Measurements from ENCODE around the gene TEAD3. TPM values are rescaled to one million over a fixed set of nuclear protein-coding genes. Genes with fewer than 3 reads are reported as not detected.

The TEAD3 gene
- total RNA-seq, 4 donors from 2014 or later, result 13.7 to 33.5 (median 29.3) TPM

- DNase-seq, result no peak
Measured at GRCh38 chr6:35445691-35446090, 51.2 kb downstream of the TEAD3 start.

GRCh38 chr6:35443341-35444030, 53.4 kb downstream of the TEAD3 start:
- H3K4me3 ChIP-seq, result no peak overlapping the region
- intact Hi-C loops (cut with DNase I), result no loop called here
- DNase-seq, result no peak
- H3K9me3 ChIP-seq, result no peaks in the 10 kb centered on the region
- H3K4me1 ChIP-seq, result peaks cover 0 to 13% (median 0%) of the 10 kb centered on the region in 3 donors
- no peaks in the 10 kb centered on the region for H3K36me3 ChIP-seq
- no peak overlapping the region for H3K27ac ChIP-seq
- H3K27me3 ChIP-seq, result no peaks in the 10 kb centered on the region
- TF ChIP-seq CTCF (IDR thresholded peaks at IDR 0.05) (no peak), POLR2A (IDR thresholded peaks at IDR 0.05) (no peak)
- WGBS, 2 donors, result 37 to 75% methylated on average over 1 to 2 of the region's 9 CpGs

More at GRCh38 chr6:35445691-35446090, 51.2 kb downstream of the TEAD3 start:
- intact Hi-C loops (cut with DNase I), result no loop called here
- H3K36me3 ChIP-seq, result no peaks in the 10 kb centered on the region
- WGBS, 2 donors, result 66 to 86% methylated on average over 2 to 4 of the region's 7 CpGs
- TF ChIP-seq CTCF (IDR thresholded peaks at IDR 0.05) (no peak), POLR2A (IDR thresholded peaks at IDR 0.05) (no peak)
- no peak overlapping the region for H3K4me3 ChIP-seq
- peaks cover 0 to 20% (median 0%) of the 10 kb centered on the region in 3 donors for H3K4me1 ChIP-seq
- H3K27ac ChIP-seq, result no peak overlapping the region
- no peaks in the 10 kb centered on the region for H3K9me3 ChIP-seq
- no peaks in the 10 kb centered on the region for H3K27me3 ChIP-seq

GRCh38 chr6:35442693-35443092, 54.2 kb downstream of the TEAD3 start:
- Histone ChIP-seq H3K4me3 (no peak overlapping the region), H3K4me1 (peaks cover 0 to 13% (median 0%) of the 10 kb centered on the region in 3 donors), H3K27me3 (no peaks in the 10 kb centered on the region), H3K27ac (no peak overlapping the region), H3K9me3 (no peaks in the 10 kb centered on the region), H3K36me3 (no peaks in the 10 kb centered on the region)
- TF ChIP-seq CTCF (IDR thresholded peaks at IDR 0.05) (no peak), POLR2A (IDR thresholded peaks at IDR 0.05) (no peak)
- DNase-seq, result no peak
- intact Hi-C loops (cut with DNase I), result no loop called here
- 52 to 70% methylated on average over 2 to 3 of the region's 5 CpGs for WGBS, 2 donors

- H3K4me1 ChIP-seq, result peaks cover 0 to 13% (median 0%) of the 10 kb centered on the region in 3 donors
- H3K36me3 ChIP-seq, result no peaks in the 10 kb centered on the region
- H3K9me3 ChIP-seq, result no peaks in the 10 kb centered on the region
- intact Hi-C loops (cut with DNase I), result no loop called here
- no peak for DNase-seq
- H3K27me3 ChIP-seq, result no peaks in the 10 kb centered on the region
- WGBS, 2 donors, result 83 to 87% methylated on average over 3 to 4 of the region's 4 CpGs
- no peak overlapping the region for H3K27ac ChIP-seq
- TF ChIP-seq CTCF (IDR thresholded peaks at IDR 0.05) (no peak), POLR2A (IDR thresholded peaks at IDR 0.05) (no peak)
- H3K4me3 ChIP-seq, result no peak overlapping the region
Measured at GRCh38 chr6:35441642-35442041, 55.2 kb downstream of the TEAD3 start.

GRCh38 chr6:35441205-35441604, 55.7 kb downstream of the TEAD3 start:
- Histone ChIP-seq H3K27me3 (no peaks in the 10 kb centered on the region), H3K27ac (no peak overlapping the region), H3K4me1 (peaks cover 0 to 13% (median 0%) of the 10 kb centered on the region in 3 donors), H3K4me3 (no peak overlapping the region), H3K36me3 (no peaks in the 10 kb centered on the region), H3K9me3 (no peaks in the 10 kb centered on the region)
- TF ChIP-seq CTCF (IDR thresholded peaks at IDR 0.05), result no peak
- no peak for TF ChIP-seq POLR2A (IDR thresholded peaks at IDR 0.05)
- intact Hi-C loops (cut with DNase I), result no loop called here
- no peak for DNase-seq
- 91 to 100% methylated on average over 1 to 3 of the region's 3 CpGs for WGBS, 2 donors

Measured in esophagus squamous epithelium (tissue), 5 donors.